ENCODE results near the gene EXOG.

Gene EXOG

GRCh38 chr3:38511546-38511945 lies 15.4 kb downstream of the EXOG start:
- DNase-seq = no peak

DNA sequence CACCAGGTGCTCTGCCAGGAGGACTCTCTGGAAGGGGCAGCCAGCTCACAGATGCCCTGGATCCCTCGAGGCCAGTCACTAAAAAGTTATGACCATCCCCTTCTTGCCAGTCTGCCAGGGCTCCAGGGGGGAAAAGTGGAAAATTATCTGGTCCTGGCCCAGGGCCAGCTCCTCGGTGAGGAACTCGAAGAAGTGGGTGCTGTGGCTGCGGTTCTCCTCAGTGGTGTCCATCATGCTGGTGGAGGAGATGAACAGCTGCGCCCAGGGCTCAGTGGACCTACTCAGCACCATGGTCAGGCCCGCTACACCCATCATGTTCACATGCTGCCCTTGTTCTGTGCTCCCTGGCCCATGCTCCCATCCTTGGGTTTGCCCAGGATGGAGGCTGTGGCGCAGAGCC lies 19.2 kb downstream of the EXOG start:
- no peak for DNase-seq

DNA sequence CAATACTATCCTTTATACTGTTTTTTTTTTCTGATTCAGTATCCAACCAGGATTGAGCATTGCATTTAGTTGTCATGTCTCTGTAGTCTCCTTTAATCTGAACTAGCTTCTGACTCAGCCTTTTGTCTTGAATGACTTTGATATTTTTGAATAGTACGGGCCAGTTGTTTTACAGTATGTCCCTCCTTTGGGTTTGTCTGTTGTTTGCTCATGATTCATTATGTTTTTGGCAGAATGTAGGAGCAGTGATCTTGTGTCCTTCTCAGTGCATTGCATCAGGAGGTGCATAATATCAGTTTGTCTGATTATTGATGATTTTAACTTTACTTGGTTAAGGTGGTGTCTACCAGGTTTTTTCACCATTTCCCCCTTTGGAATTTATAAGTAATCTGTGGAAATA lies 20.5 kb downstream of the EXOG start:
- no peak for DNase-seq

- DNase-seq = no peak
These were observed 22.9 kb downstream of the EXOG start for GRCh38 chr3:38519000-38519399.

- no peak for DNase-seq
These were observed 23.5 kb downstream of the EXOG start for GRCh38 chr3:38519651-38520050.

DNA sequence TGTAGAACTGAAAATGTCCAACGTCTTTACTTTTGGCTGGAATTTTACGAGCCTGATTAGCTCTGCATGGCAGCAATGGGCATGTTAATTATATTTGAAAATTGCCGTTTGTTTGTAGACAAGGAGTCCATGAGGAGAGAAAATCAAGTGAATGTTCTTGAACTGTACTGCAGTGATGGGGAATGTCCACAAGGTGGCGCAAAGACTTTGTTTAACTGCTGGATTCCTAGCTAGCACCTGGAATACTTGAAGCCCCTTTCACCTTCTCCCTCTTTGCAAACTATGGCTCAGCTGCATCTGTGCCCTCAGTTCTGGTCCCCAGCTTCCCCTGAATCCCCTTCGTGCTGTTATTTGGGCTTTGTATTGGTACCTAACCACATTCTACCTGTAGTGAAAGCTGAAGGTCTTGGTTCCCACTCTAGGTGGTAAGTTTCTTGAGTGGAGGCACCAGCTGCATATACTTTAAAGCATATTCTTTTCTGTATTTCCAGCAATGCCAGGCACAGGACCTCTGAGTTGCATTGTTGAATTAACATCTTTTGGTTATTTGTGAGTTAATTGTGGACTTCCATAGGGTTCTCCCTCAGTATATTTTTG lies 25.3 kb downstream of the EXOG start:
- peak; percentile 49 to 52 for DNase-seq

GRCh38 chr3:38522002-38522401 lies 25.9 kb downstream of the EXOG start:
- DNase-seq = no peak

- DNase-seq = no peak
These were observed 28.1 kb downstream of the EXOG start for GRCh38 chr3:38524141-38524739.

DNA sequence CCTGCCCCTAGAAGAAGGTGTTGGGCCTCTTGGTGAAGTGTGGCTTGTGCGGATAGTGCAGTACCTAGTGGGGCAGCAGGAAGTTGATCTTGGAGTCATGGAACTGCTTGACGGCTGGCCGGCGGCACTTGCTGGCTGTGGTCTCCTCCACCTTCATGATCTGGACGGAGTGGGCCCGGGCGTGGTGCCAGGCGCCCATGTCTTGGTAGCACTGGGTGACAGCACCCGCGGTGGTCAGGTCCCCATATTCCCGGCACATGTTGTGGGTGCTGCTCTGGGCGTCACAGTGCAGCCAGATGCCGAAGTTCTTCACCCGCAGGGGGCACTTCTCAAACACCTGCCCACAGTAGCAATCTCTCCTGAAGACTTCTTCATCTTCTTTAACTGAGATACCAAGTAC lies 30.7 kb downstream of the EXOG start:
- no peak for DNase-seq

DNA sequence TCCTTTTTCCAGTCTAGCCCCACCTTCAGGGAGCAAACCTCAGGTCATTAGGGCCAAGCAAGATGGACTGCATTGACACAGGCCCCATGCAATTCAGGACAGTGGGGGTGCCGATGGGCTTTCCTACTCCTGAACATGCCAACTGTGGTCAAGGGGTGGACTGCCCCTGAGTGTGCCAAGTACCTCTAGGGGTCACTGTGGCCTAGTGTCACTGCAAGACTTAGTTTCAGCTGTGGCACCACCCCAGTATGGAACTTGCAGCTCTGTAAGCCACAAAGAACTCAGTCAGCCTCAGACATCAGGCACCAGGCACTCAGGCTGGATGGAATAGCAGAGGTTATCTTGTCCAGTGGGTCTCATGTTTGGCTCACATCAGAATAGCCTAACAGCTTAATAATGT lies 32.3 kb downstream of the EXOG start:
- DNase-seq = no peak

GRCh38 chr3:38532529-38532928 lies 36.4 kb downstream of the EXOG start:
- no peak for DNase-seq

DNA sequence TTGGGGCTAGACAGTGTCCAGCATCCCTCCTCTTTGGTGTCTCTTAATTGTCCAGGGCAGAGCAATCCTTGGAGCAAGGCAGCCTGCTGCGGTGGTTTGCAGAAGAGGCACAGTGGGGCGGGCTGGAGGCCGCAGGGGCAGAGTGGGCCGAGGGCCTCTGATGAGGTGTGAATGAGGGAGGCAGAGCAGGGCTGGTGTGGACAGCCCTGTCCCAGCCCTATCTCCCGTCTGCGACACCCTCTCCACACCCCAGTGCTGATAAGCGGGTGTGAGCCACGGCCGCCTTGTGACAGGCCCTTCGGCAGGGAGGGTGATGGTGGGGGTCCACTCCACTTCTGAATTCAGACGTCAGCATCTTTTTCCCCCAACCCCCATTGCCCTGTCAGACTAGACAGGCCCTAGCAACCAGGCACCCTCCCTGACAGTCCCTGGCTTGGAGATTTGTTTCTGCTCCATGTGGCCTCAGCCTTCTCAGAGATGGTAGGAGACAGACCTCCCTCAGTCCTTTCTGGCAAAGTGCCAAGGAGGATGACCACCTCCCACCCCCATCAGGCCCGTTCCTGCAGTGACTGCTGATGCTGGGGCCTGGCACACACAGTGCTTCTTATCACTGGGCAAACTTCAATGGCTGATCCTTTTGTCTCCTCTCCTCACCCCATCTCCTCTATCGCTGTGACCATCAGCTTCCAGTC lies 37.3 kb downstream of the EXOG start:
- DNase-seq = no peak

DNA sequence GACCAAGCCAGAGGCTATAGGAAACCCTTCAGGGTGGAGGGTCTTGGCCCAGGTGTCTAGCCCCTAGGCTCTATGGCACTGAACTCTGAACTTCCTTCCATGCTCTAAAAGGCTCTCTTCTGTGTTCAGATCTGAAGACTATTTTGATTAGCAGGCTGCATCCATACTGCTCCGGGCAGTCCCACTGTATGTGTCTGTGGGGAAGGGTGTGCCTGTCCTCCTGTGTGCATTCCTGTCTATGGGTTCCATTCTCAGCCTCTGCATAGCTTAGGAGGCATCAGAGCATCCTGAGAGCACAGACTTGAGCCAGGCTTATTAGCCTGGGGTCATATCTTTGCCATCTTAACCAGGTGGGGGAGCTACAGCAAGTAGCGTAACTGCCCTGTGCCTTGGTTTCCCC lies 38.0 kb downstream of the EXOG start:
- DNase-seq = no peak

- DNase-seq = no peak
These were observed 38.5 kb downstream of the EXOG start for GRCh38 chr3:38534604-38535003.

DNA sequence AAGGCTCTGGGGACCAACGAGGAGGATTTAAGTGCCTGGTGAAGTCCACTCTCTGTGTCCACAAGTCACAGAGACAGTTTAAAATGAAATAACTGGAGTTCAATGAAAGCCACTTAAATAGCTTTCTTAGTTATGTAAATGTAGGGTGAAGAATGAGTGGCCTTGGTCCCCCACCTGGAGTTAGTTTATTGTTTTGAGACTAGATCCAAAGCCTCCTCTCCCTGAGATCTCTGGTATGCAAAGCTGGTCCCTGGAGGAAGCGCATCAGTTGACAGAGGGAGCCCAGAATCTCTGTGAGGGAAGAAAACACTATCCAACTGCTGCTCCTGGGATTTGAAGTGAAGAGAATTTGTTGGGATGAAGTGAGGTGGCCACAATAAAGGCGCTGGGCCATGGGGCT lies 40.5 kb downstream of the EXOG start:
- DNase-seq = no peak

DNA sequence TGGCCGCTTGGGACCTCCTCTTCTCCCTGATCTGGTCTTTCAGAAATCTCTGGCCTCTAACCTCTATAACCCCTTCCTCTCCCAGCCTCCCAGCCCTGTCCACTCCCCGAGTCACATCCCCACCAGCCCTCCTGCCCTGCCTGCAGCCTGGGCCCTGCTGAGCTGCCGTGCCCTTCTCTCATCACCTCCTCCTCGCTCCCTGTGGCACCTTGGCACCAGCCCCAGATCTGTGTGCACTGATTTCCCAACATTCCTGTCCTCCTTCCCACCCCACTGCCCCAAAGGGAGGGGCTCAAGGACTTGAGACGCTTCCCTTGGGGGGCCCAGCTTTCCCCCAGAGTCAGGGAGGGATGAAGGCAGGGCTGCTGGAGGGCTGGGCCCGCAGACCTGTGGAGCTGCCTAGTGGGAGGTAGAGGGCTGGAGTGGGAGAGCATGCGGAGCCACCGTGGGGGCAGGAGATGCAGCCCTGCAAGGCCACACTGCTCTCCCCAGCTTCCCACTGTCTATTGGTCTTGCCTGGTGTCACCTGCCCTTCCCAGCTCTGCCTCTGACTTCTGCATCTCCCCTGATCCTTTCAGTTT lies 42.7 kb downstream of the EXOG start:
- DNase-seq = no peak

GRCh38 chr3:38541806-38542205 lies 45.7 kb downstream of the EXOG start:
- DNase-seq = no peak

- no peak for DNase-seq
These were observed 46.5 kb downstream of the EXOG start for GRCh38 chr3:38542401-38543298.

DNA sequence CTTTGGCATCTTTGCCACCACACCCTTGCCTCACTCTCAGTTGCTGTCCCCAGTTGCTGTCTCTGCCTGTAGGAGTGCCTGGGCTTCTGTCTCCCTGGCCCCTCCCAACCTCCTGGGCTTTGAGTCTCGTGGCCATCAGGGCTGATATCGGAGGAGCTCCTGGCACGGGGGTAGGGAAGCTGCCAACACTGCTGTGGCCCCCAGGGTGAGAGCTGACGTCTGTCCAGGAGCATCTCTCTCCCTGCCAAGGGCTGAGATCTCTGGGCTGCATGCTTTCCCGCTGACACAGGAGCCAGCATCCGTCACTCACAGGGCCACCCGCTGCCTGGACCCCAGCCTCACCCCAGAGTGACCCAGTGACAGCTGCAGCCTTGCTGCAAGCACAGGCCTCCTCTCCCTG lies 47.4 kb downstream of the EXOG start:
- DNase-seq = no peak

DNA sequence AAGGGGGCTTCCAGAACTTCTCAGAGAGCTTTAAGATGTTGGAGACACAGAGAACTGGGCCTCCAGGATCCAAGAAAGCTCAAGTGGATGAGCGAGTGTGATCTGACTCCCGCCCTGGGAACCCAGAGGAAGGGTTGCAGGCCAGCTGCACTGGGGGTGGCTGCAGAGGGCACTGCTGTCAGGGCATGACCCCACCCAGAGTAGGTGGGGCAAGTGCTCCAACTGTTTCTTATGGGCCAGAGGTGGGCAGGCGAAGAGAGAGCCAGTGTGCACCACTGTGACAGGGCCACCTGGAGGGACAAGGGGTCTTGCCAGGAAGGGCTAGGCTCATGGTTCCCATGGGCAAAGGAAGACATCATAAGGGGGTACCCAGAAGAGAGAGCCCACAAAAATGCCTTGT lies 48.8 kb downstream of the EXOG start:
- DNase-seq = no peak

DNA sequence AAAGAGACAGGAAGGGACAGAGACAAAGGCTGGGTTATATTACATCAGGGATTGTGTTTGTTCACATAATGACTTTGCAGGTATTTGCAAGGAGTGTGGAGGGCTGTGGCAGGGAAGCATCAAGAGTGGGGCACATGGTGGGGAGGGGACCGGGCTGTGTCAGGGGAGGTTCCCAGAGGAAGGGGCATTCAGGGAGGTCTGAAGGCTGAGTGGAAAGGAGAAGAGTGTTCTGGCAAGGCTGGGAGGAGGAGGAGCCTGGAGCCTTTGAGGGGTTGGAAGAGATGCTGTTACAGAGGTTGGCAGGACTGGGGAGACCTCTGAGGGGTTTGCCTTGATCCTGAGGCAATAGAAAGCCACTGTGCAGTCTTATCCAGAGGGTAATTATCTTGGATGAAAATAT lies 49.4 kb downstream of the EXOG start:
- DNase-seq = no peak

DNA sequence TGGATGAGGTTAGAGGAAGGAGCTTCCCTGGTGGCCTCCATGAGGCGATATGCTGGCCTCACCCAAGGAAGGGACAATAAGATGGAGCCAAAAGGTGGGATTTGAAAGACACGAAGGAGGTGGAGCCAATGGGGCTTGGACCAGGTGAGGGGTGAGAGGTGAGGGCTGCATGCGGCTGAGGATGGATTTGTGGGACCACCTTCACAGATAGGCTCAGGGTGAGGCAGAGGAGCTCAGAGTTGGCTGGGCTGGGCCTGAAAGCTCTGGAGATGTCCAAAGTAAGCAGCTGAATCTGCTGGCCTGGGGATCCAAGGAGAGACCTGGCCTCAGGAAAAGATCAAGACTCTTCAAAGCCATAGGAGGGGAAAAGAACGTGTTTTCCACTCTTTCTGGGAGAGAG lies 49.8 kb downstream of the EXOG start:
- DNase-seq = no peak
